Thymus (tissue), 11 donors: ENCODE results near the gene TANC1. TPM values are rescaled to one million over a fixed set of nuclear protein-coding genes. Genes with fewer than 3 reads are reported as not detected.

Source experiments
- DNase-seq, 9 donors: peaks; one replicate each; pipeline ENCODE4 v3.0.0-alpha.2; 2013; ENCODE audit warnings: low spot score in 9 of 9, low read depth in 6 of 9, missing footprints in 1 of 9
- H3K27ac ChIP-seq, 2 donors: one replicate each; pipeline ENCODE4 v1.5.1; 2013; ENCODE audit warnings: control low read depth in 1 of 2, low read depth in 1 of 2, low read length in 1 of 2, mild to moderate bottlenecking in 1 of 2, moderate library complexity in 1 of 2
- H3K27me3 ChIP-seq, 2 donors: one replicate each; pipeline ENCODE4 v1.5.1; 2013; ENCODE audit warnings: low read length in 1 of 2; ENCODE audit not compliant: control insufficient read depth in 2 of 2, insufficient read depth in 1 of 2
- H3K36me3 ChIP-seq, 2 donors: one replicate each; pipeline ENCODE4 v1.5.1; 2013; ENCODE audit warnings: low read length in 1 of 2, mild to moderate bottlenecking in 1 of 2, moderate library complexity in 1 of 2; ENCODE audit not compliant: control insufficient read depth in 2 of 2, insufficient read depth in 2 of 2
- H3K4me1 ChIP-seq, 2 donors: one replicate each; pipeline ENCODE4 v1.5.1; 2013; ENCODE audit warnings: low read length in 2 of 2; ENCODE audit not compliant: control insufficient read depth in 2 of 2, insufficient read depth in 2 of 2
- H3K4me3 ChIP-seq, 2 donors: one replicate each; pipeline ENCODE4 v1.5.1; 2013; ENCODE audit warnings: low read length in 2 of 2, control low read depth in 1 of 2, mild to moderate bottlenecking in 1 of 2
- H3K9me3 ChIP-seq, 2 donors: one replicate each; pipeline ENCODE4 v1.5.1; 2013; ENCODE audit warnings: low read length in 1 of 2, mild to moderate bottlenecking in 1 of 2; ENCODE audit not compliant: control insufficient read depth in 2 of 2, insufficient read depth in 1 of 2
- WGBS: extraction: QIAGEN DNeasy Blood & Tissue Kit; methylation state at CpG from one replicate; pipeline ENCODE4 v1.1.7; 2013; 5-methylcytosine and 5-hydroxymethylcytosine counted together
- polyA plus RNA-seq: library from polyadenylated mRNA; stranded (reverse); fragments of 200-250 nt; gene quantifications from one replicate; pipeline ENCODE4 v1.2.3, GENCODE V29; 2013
- total RNA-seq: library from RNA; stranded (reverse); fragments of 120-200 nt; gene quantifications from one replicate; pipeline ENCODE4 v1.2.4, GENCODE V29; 2013
- donor health status: healthy.

Gene TANC1
- total and polyA plus RNA-seq, 2 donors, result 3.5 to 13.0 TPM

GRCh38 chr2:159066541-159067156 is 98.2 kb downstream of the TANC1 start:
- WGBS, result 94% methylated on average over 1 of the region's 1 CpG
- no peaks in the 10 kb centered on the region for H3K36me3 ChIP-seq
- H3K9me3 ChIP-seq, result no peaks in the 10 kb centered on the region
- H3K4me3 ChIP-seq, result no peak overlapping the region
- no peaks in the 10 kb centered on the region for H3K4me1 ChIP-seq
- DNase-seq, result no peak
- no peak overlapping the region for H3K27ac ChIP-seq
- H3K27me3 ChIP-seq, result no peaks in the 10 kb centered on the region

- Histone ChIP-seq H3K27me3 (no peaks in the 10 kb centered on the region), H3K4me3 (no peak overlapping the region), H3K27ac (no peak overlapping the region), H3K4me1 (no peaks in the 10 kb centered on the region), H3K9me3 (no peaks in the 10 kb centered on the region), H3K36me3 (no peaks in the 10 kb centered on the region)
- no peak for DNase-seq
- 99% methylated on average over 1 of the region's 1 CpG for WGBS
These were observed 99.5 kb downstream of the TANC1 start for GRCh38 chr2:159067971-159068370.

- Histone ChIP-seq H3K27ac (no peak overlapping the region), H3K9me3 (no peaks in the 10 kb centered on the region), H3K36me3 (no peaks in the 10 kb centered on the region), H3K27me3 (no peaks in the 10 kb centered on the region), H3K4me1 (no peaks in the 10 kb centered on the region), H3K4me3 (no peak overlapping the region)
- no peak for DNase-seq
- 96% methylated on average over 2 of the region's 2 CpGs for WGBS
These were observed 100.8 kb downstream of the TANC1 start for GRCh38 chr2:159069229-159069628.

GRCh38 chr2:159070235-159070634 is 101.8 kb downstream of the TANC1 start:
- no peaks in the 10 kb centered on the region for H3K27me3 ChIP-seq
- H3K4me3 ChIP-seq, result no peak overlapping the region
- no peaks in the 10 kb centered on the region for H3K36me3 ChIP-seq
- no peak for DNase-seq
- no peaks in the 10 kb centered on the region for H3K4me1 ChIP-seq
- no peaks in the 10 kb centered on the region for H3K9me3 ChIP-seq
- 49% methylated on average over 2 of the region's 2 CpGs for whole genome bisulfite sequencing
- H3K27ac ChIP-seq, result no peak overlapping the region

GRCh38 chr2:159071190-159071915 is 102.9 kb downstream of the TANC1 start:
- Histone ChIP-seq H3K27ac (no peak overlapping the region), H3K27me3 (no peaks in the 10 kb centered on the region), H3K9me3 (no peaks in the 10 kb centered on the region), H3K4me3 (no peak overlapping the region), H3K36me3 (no peaks in the 10 kb centered on the region), H3K4me1 (no peaks in the 10 kb centered on the region)
- no peak for DNase-seq
- 70% methylated on average over 2 of the region's 2 CpGs for WGBS

GRCh38 chr2:159072795-159073194 is 104.4 kb downstream of the TANC1 start:
- no peak overlapping the region for H3K27ac ChIP-seq
- H3K4me3 ChIP-seq, result no peak overlapping the region
- no peaks in the 10 kb centered on the region for H3K9me3 ChIP-seq
- DNase-seq, result no peak
- no peaks in the 10 kb centered on the region for H3K36me3 ChIP-seq
- no peaks in the 10 kb centered on the region for H3K4me1 ChIP-seq
- WGBS, result 99% methylated on average over 2 of the region's 2 CpGs
- H3K27me3 ChIP-seq, result no peaks in the 10 kb centered on the region

- Histone ChIP-seq H3K27ac (no peak overlapping the region), H3K9me3 (no peaks in the 10 kb centered on the region), H3K4me3 (no peak overlapping the region), H3K4me1 (no peaks in the 10 kb centered on the region), H3K36me3 (no peaks in the 10 kb centered on the region), H3K27me3 (no peaks in the 10 kb centered on the region)
- 93% methylated on average over 2 of the region's 2 CpGs for WGBS
- no peak for DNase-seq
These were observed 104.8 kb downstream of the TANC1 start for GRCh38 chr2:159073256-159073655.

GRCh38 chr2:159074605-159075004 is 106.2 kb downstream of the TANC1 start:
- Histone ChIP-seq H3K27ac (no peak overlapping the region), H3K27me3 (no peaks in the 10 kb centered on the region), H3K4me3 (no peak overlapping the region), H3K36me3 (no peaks in the 10 kb centered on the region), H3K4me1 (no peaks in the 10 kb centered on the region), H3K9me3 (no peaks in the 10 kb centered on the region)
- no peak for DNase-seq
- WGBS, result 95% methylated on average over 7 of the region's 7 CpGs

- no peaks in the 10 kb centered on the region for H3K27me3 ChIP-seq
- H3K9me3 ChIP-seq, result no peaks in the 10 kb centered on the region
- no peak overlapping the region for H3K27ac ChIP-seq
- H3K4me3 ChIP-seq, result no peak overlapping the region
- H3K36me3 ChIP-seq, result no peaks in the 10 kb centered on the region
- no peak for DNase-seq
- WGBS, result 98% methylated on average over 1 of the region's 1 CpG
- no peaks in the 10 kb centered on the region for H3K4me1 ChIP-seq
These were observed 107.3 kb downstream of the TANC1 start for GRCh38 chr2:159075727-159076126.
